ENCODE measurements around the gene SGMS1. TPM values are rescaled to one million over a fixed set of nuclear protein-coding genes. Genes with fewer than 3 reads are reported as not detected.

SGMS1 gene
- total and polyA plus RNA-seq, 3 donors from 2014 or later = 30.6 to 90.9 (median 63.2) TPM

DNA sequence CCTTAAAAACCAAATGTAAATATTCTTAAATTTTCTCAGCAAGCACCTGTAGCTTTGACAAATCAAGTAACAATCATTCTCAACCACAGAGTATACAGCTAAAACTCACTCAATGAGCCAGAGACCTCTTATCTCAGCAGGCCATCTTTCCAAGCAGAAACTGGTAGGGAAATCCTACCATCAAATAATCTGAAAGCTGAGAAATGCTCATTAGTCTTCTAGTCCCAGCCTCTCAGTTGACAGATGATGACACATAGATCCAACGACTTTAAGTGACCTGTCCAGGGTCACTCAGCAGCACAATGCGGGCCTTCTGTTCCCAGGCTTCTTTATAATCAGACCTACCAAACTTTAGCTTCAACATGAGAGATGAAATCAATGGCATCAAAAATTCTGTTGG, 184.6 kb downstream of the SGMS1 start:
- no peaks in the 10 kb centered on the region for H3K27me3 ChIP-seq
- H3K9me3 ChIP-seq = no peaks in the 10 kb centered on the region
- H3K4me3 ChIP-seq = no peak overlapping the region
- TF ChIP-seq, protein P1, sequence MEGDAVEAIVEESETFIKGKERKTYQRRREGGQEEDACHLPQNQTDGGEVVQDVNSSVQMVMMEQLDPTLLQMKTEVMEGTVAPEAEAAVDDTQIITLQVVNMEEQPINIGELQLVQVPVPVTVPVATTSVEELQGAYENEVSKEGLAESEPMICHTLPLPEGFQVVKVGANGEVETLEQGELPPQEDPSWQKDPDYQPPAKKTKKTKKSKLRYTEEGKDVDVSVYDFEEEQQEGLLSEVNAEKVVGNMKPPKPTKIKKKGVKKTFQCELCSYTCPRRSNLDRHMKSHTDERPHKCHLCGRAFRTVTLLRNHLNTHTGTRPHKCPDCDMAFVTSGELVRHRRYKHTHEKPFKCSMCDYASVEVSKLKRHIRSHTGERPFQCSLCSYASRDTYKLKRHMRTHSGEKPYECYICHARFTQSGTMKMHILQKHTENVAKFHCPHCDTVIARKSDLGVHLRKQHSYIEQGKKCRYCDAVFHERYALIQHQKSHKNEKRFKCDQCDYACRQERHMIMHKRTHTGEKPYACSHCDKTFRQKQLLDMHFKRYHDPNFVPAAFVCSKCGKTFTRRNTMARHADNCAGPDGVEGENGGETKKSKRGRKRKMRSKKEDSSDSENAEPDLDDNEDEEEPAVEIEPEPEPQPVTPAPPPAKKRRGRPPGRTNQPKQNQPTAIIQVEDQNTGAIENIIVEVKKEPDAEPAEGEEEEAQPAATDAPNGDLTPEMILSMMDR (IDR thresholded peaks at IDR 0.05) = no peak
- no peak for TF ChIP-seq POLR2A (IDR thresholded peaks at IDR 0.05)
- H3K27ac ChIP-seq = no peak overlapping the region
- WGBS, 2 donors = 73 to 79% methylated on average over 2 of the region's 2 CpGs
- intact Hi-C loops (cut with DNase I; ENCODE audit: low total_unique reads) = no loop called here
- DNase-seq = no peak
- H3K4me1 ChIP-seq = no peaks in the 10 kb centered on the region
- H3K36me3 ChIP-seq (ENCODE audit: low read depth, missing control alignments) = no peaks in the 10 kb centered on the region

DNA sequence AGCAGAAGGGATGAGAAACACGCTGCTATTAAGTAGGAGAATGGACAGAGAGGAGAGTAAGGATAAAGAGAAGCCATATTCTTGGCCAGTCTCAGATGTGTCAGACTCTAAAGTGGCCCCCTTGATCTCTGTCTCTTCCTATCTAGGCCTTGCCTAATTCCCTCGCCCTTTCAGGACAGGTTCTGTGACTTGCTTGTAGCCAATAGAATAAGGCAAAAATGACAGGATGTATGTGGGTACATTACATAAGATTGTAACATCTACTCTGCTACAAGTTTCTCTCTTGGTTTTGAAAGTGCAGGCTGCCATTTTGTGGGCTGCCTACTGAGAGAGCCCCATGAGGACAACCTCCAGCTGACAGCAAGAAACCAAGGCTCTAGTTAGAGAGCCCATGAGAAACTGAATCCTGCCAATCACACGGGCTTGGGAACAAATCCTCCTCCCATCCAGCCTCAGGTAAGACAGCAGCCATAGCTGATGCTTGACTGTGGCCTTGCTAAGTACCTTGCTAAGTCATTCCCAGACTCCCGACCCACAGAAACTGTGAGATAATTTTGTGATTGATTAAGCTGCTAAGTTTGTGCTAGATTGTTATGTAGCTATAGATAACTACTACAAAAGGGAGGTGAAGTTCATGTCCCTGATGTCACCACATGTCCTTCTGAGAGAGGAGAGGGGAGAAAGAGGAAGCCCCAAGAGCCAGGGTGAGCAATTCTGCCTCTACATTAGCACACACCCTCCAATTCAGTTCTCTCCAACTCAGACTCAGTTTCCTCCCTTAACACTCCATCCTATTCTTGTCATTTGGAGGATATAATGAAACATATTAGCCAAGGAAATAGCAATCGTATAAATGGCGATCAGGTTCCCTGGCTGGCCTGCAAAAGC, 185.5 kb downstream of the SGMS1 start:
- H3K27me3 ChIP-seq = no peaks in the 10 kb centered on the region

DNA sequence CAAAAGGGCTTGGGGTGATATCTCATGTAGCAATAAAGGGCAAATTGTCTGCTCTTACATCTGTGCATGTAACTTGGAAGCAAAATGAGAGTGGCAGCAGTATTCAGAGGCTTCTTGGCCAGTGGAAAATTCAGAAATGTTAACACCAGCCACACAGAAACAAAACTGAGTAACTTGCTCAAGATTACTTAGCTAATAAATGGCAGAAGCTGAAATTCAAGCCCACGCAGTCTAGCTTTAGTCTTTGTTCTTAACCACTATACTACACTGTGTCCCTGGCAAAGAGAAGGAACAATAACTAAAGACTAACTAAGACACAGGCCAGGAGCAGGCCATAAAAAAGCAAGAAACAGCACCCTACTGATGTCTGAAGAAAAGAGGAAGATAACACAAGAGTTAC, 186.5 kb downstream of the SGMS1 start:
- Histone ChIP-seq H3K4me1 (no peaks in the 10 kb centered on the region), H3K36me3 (ENCODE audit: low read depth, missing control alignments) (no peaks in the 10 kb centered on the region), H3K27me3 (no peaks in the 10 kb centered on the region), H3K9me3 (no peaks in the 10 kb centered on the region), H3K4me3 (no peak overlapping the region), H3K27ac (no peak overlapping the region)
- WGBS, 2 donors = 85 to 93% methylated on average over 1 of the region's 1 CpG
- no peak for DNase-seq
- intact Hi-C loops (cut with DNase I; ENCODE audit: low total_unique reads) = no loop called here
- TF ChIP-seq, protein P1 (IDR thresholded peaks at IDR 0.05) = no peak
- no peak for TF ChIP-seq POLR2A (IDR thresholded peaks at IDR 0.05)

More for the DNA sequence above, 185.5 kb downstream of the SGMS1 start:
- no peak for DNase-seq
- Histone ChIP-seq H3K4me1 (no peaks in the 10 kb centered on the region), H3K36me3 (ENCODE audit: low read depth, missing control alignments) (no peaks in the 10 kb centered on the region), H3K4me3 (no peak overlapping the region), H3K27ac (no peak overlapping the region), H3K9me3 (no peaks in the 10 kb centered on the region)
- WGBS, 2 donors = 77 to 91% methylated on average over 6 of the region's 6 CpGs
- intact Hi-C loops (cut with DNase I; ENCODE audit: low total_unique reads) = no loop called here
- TF ChIP-seq, protein P1 (IDR thresholded peaks at IDR 0.05) = no peak
- no peak for TF ChIP-seq POLR2A (IDR thresholded peaks at IDR 0.05)

DNA sequence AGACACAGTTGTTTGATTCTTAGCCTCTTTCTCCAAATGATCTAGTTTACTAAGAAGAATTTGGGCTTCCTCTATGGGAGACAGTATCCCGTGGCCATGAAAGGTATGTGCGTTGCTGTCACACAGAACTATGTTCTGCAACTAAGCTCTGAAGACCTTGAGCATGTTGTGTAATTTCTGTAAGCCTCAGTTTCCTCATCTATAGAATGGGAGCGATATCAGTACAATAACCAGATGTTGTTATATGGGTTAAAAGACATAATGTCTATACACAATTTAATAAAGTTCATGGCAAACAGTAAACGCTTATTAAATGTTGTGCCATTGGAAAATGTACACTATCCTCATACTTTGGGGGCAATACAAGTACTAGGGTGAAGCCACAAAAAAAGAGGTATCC, 187.0 kb downstream of the SGMS1 start:
- no peaks in the 10 kb centered on the region for H3K9me3 ChIP-seq
- H3K27me3 ChIP-seq = no peaks in the 10 kb centered on the region
- WGBS, 2 donors = 95 to 98% methylated on average over 4 of the region's 4 CpGs
- intact Hi-C loops (cut with DNase I; ENCODE audit: low total_unique reads) = no loop called here
- no peaks in the 10 kb centered on the region for H3K4me1 ChIP-seq
- TF ChIP-seq, protein P1 (IDR thresholded peaks at IDR 0.05) = no peak
- no peak for TF ChIP-seq POLR2A (IDR thresholded peaks at IDR 0.05)
- no peaks in the 10 kb centered on the region for H3K36me3 ChIP-seq (ENCODE audit: low read depth, missing control alignments)
- H3K4me3 ChIP-seq = no peak overlapping the region
- no peak overlapping the region for H3K27ac ChIP-seq
- DNase-seq = no peak

Data from testis (tissue), 3 donors.